HG02623 (cell line): Measurements from ENCODE around the gene RIN3.
"Not testable (repeated sequence)": the region's sequence is repeated elsewhere in the genome, so short reads cannot be mapped to it uniquely, and the experiment has no call there.

ENCODE experiments used
- ATAC-seq: cut with Tn5 transposase; IDR thresholded peaks from one replicate; pipeline ENCODE4 v1.9.1; 2021; ENCODE audit warnings: moderate library complexity; ENCODE audit not compliant: unreplicated experiment

The RIN3 gene

GRCh38 chr14:92706386-92706785, 192.8 kb downstream of the RIN3 start:
- no peak for ATAC-seq

- ATAC-seq: no peak
Observed at GRCh38 chr14:92709340-92710000, 195.9 kb downstream of the RIN3 start.

- ATAC-seq: no peak
Observed at GRCh38 chr14:92710001-92710341, 196.4 kb downstream of the RIN3 start.

DNA sequence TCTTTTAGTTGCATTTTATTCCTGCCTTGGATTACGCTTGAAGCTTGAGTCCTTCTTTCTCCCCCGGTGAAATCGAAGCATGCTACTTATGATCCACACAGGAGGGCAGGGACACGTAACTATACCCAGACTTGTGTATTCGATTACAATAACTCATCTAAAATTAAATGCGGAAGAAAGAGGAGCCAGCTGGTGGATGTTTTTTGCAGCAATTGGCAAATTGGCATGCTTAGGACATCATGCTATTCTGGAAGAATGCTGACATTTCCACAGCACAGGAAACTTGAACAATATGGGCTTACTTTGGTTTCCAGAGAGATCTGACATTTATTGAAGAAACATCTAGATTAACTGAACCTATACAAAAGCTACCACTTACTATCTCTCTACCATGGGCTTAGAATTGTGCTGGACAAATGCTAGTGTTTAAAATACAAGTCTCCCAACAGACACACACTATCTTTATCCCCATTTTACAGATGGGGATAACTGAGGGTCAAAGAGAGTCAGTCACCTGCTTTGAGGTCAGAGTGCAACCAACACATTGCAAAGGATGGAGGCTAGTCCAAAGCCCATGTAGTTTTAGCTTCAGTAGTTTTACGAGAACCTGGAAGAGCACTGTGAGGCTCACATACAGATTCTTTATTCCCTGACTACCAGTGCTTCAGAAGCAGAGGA, 198.5 kb downstream of the RIN3 start:
- ATAC-seq: no peak

DNA sequence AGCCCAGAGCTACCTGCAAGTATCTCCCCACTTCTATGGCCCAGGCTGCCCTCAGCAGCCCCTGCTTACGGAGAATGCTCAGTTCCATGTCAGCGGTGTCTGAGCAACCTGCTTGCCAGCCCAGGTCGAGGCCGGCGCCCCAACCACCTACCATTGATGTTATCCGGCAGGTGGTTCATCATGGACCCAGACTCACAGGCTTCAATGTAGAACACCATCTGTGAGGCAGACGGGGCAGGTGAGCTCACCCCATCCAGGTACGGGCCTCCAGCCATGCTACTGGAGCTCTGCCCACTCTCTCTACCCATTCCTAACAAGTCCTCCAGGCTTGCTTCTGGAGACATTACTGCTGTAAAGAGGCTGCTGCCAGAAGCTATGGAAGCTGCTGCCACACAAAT, 199.1 kb downstream of the RIN3 start:
- no peak for ATAC-seq

- ATAC-seq: not testable (repeated sequence)
Observed at GRCh38 chr14:92714739-92715307, 201.2 kb downstream of the RIN3 start.

DNA sequence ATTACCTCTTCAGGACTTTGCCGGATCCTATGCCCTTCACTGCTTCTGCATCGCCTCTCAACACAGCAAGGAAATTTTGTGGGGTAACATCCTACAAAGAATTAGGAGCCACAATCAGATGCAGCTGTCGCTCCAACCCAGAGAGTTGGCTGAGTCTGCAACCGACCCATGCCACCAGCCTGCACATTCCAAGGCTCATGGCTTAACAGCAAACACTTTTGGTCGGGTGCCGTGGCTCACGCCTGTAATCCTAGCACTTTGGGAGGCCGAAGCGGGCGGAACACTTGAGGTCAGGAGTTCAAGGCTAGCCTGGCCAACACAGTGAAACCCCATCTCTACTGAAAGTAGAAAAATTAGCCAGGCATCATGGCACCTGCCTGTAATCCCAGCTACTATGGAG, 202.6 kb downstream of the RIN3 start:
- ATAC-seq: no peak

DNA sequence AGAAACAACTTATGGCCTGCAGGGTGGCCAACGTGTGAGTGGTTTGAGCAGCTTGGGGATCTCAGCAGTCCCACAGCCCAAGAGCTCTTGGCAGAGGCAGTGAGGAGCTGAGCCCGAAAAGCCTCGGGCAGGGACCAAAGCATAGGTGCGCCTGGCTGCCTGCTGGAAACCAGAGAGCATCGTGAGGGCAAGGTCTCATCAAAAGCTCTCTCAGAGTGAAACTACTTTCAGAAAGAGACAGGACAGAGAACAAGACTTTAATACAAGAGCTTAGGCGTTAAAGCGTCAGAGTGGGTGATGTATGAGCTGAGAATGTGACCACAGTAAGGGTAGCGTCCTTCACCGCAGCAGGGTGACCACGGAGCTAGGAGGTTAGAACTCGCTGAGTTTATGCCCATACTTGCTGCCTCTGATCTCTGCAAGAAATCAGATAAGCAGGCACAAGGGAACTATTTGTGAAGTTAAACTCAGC, 204.0 kb downstream of the RIN3 start:
- ATAC-seq: no peak

- ATAC-seq: no peak
Observed at GRCh38 chr14:92718664-92719063, 205.1 kb downstream of the RIN3 start.

DNA sequence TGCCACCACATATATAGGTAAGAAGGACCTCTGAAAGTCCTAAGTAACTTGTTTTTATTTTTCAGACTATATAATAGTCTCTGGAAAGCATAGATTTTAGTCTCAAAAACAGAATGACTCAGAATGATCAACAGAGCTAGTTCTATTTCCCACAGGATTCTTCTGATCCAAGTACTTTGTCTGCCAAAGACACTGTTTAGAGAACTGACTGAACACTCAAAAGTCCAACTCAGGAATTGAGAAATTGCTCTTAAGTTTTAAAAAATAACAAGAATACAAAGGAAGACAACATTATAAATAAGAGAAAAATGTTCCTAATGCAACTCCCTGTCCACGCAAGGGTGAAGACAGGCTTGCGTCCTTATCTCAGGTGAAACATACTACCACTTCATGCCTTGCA, 205.8 kb downstream of the RIN3 start:
- ATAC-seq: no peak

DNA sequence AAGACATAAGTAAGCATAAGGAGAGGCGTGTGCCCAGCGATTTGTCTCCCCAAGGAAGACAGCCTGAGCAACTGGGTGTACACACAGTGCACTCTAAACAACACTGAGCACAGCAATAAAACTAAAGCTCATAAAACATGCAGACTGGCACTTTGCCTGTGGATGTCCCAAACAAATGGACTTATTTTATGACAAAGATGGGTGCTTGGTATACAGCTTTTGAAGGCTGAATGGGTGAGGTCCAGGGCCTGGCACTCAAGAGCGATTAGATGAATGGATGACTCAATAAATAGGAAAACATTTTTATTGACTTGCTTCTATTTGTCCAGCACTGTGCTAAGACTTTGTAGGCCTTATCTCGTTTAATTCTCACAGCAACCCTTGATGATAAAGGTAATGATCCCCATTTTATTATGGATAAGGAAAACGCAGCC, 206.3 kb downstream of the RIN3 start:
- no peak for ATAC-seq

GRCh38 chr14:92724516-92725340, 211.1 kb downstream of the RIN3 start:
- ATAC-seq: no peak

DNA sequence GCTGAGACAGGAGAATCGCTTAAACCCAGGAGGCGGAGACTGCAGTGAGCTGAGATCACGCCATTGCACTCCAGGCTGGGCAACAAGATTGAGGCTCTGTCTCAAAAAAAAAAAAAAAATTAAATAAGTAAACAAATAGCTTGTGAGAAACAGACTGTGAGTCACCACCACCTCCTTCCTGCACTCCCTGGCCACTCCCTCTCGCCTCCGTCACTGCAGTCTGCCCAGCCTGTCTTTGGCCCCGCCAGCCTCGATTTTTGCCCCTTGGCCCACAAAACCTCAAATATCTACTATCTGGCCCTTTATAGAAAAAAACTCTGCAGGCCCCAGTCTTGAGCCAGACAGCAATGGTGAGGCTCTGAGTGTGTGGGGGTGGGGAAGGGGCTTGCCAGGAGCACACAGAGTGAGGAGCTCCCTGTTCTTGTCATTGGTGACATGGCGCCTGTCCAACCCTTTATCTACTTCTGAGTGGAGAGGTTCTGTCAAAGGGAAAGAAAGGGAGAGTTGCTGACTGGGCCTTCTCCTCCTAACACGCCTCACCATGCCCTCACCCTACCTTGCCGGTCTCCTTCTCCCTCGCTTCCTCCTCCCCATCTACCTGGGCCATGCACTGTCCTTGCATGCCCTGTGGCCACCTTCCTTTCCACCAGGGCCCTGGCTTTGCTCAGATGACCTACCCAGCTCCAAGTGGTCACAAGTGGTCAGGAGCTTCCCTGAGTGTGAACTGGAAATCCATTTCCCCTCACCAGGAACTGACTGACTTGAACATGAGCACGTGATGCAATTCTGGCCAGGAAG, 212.8 kb downstream of the RIN3 start:
- ATAC-seq: no peak

DNA sequence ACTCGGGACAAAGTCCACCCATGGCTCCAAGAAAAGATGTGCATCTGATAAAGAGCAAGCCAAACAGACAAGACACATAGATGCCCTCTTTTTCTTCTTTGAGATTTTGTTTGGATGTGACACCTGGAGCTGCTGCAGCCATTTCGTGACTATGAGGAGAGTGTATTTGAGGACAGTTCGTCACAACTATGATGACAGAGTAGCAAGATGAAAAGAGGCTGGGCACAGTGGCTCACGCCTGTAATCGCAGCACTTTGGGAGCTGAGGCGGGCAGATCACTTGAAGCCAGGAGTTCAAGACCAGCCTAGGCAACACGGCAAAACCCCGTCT, 213.3 kb downstream of the RIN3 start:
- no peak for ATAC-seq

- ATAC-seq: peak; percentile 59
Observed at GRCh38 chr14:92728759-92729364, 215.3 kb downstream of the RIN3 start.

- peak; percentile 62 for ATAC-seq
Observed at GRCh38 chr14:92729634-92730358, 216.2 kb downstream of the RIN3 start.

DNA sequence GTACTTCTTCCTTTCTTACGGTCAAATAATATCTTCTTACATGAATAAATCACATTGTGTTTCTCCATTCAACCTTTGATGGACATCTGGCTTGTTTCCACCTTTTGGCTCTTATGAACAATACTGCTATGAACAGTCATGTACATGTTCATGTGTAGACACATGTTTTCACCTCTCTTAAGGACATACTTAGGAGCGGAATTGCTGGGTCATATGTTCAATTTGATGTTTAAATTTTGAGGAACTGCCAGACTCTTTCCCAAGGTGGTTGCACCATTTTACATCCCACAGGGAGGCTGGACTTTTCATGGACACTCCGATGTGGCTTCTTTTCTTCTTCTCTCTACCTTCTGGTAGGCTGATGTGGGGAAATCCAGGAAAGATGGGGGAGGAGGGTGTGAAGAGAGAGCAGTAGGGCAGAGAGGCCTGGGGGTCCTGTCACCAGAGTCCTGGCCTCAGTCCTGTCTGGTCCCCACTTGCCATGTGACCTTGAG, 218.1 kb downstream of the RIN3 start:
- no peak for ATAC-seq

GRCh38 chr14:92733007-92733406, 219.4 kb downstream of the RIN3 start:
- ATAC-seq: no peak

DNA sequence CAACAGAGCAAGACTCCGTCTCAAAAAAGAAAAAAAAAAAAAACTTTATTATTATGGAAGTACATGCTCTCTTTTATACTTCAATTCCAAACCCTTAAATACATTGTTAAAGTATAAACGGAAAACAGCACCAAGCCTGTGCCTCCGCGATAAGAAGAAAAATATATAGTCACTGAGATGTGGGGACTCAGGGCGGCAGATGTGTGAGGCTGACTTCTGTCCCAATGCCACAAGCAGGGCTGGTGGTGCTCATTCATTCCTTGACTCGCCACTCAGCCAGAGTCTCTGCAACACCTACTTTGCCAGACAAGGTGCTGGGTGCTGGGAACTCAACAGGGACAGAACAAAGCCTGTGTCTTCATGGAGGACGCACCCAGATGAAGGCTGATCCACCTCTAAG, 221.0 kb downstream of the RIN3 start:
- no peak for ATAC-seq

DNA sequence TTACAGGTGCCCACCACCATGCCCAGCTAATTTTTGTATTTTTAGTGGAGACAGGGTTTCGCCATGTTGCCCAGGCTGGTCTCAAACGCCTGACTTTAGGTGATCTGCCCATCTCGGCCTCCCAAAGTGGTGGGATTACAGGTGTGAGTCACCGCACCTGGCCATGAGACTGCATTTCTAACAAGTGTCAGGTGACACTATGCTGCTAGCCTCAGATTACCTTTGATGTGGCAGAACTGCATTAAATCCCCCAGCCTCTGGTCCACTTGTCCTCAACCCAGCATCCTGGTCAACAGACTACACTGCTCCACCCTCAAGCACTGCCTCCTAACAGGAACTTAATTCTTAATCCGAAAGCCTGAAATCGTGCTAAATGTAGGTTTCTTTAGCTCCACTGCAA, 221.8 kb downstream of the RIN3 start:
- ATAC-seq: no peak
